CD14-positive monocyte (primary cell): Measurements from ENCODE around the gene IL6R. TPM values are rescaled to one million over a fixed set of nuclear protein-coding genes. Genes with fewer than 3 reads are reported as not detected.
A peak's percentile ranks its signal among the peaks of the same experiment; 100 is the strongest.

ENCODE experiments used
- DNase-seq, 3 donors: peaks; one replicate each; pipeline ENCODE4 v3.0.0-alpha.2; 2011 to 2022
- H2AFZ ChIP-seq: 2 replicates; pipeline ENCODE4 v1.6.0; 2012; ENCODE audit warnings: mild to moderate bottlenecking, low read depth, low read length, inconsistent platforms; ENCODE audit not compliant: insufficient read depth, poor library complexity, severe bottlenecking
- H3K27ac ChIP-seq, 2 donors: 1 replicate in 1 of 2; 2 replicates in 1 of 2; pipeline ENCODE4 v1.5.1; 2012 to 2013; ENCODE audit warnings: low read length in 2 of 2, control low read depth in 1 of 2, inconsistent platforms in 1 of 2, low read depth in 1 of 2, mild to moderate bottlenecking in 1 of 2
- H3K27me3 ChIP-seq, 2 donors: one replicate each; pipeline versions ENCODE4 v1.6.0 to v1.6.1; 2011 to 2013; ENCODE audit warnings: low read length in 2 of 2; ENCODE audit not compliant: control insufficient read depth in 2 of 2, insufficient read depth in 2 of 2
- H3K36me3 ChIP-seq, 2 donors: replicated peaks in 1 of 2; 1 replicate in 1 of 2; 2 replicates in 1 of 2; pipeline versions ENCODE4 v1.5.1 to v1.6.1; 2012 to 2013; ENCODE audit warnings: low read length in 2 of 2, control low read depth in 1 of 2, inconsistent platforms in 1 of 2, mild to moderate bottlenecking in 1 of 2; ENCODE audit not compliant: insufficient read depth in 2 of 2, control insufficient read depth in 1 of 2
- H3K4me1 ChIP-seq, 2 donors: 1 replicate in 1 of 2; 2 replicates in 1 of 2; pipeline versions ENCODE4 v1.5.1 to v1.6.1; 2012 to 2013; ENCODE audit warnings: low read length in 2 of 2, control low read depth in 1 of 2, inconsistent platforms in 1 of 2, mild to moderate bottlenecking in 1 of 2, moderate library complexity in 1 of 2; ENCODE audit not compliant: insufficient read depth in 2 of 2, control insufficient read depth in 1 of 2
- H3K4me2 ChIP-seq: replicated peaks from 2 replicates; pipeline ENCODE3; 2012; ENCODE audit warnings: low read length, moderate library complexity, mild to moderate bottlenecking; ENCODE audit not compliant: poor library complexity, severe bottlenecking; ENCODE audit errors: extremely low read depth
- H3K4me3 ChIP-seq, 3 experiments: fragments of 200-600 bp in 1 of 3; sonication (generic) in 1 of 3; replicated peaks in 1 of 3; 1 replicate in 2 of 3; 2 replicates in 1 of 3; pipeline ENCODE4 v1.5.1; 2011 to 2013; ENCODE audit warnings: low read length in 3 of 3, mild to moderate bottlenecking in 3 of 3, control low read depth in 2 of 3, low read depth in 2 of 3, inconsistent platforms in 1 of 3, moderate library complexity in 1 of 3
- H3K79me2 ChIP-seq: 2 replicates; pipeline ENCODE4 v1.6.0; 2012; ENCODE audit warnings: mild to moderate bottlenecking, control low read depth, inconsistent platforms, low read length, moderate library complexity; ENCODE audit not compliant: insufficient read depth
- H3K9ac ChIP-seq: 2 replicates; pipeline ENCODE4 v1.6.0; 2017; ENCODE audit warnings: low read length, mild to moderate bottlenecking; ENCODE audit not compliant: insufficient read depth, poor library complexity, severe bottlenecking
- H3K9me3 ChIP-seq, 2 donors: replicated peaks in 1 of 2; 1 replicate in 1 of 2; 2 replicates in 1 of 2; pipeline versions ENCODE4 v1.5.1 to v1.6.1; 2012 to 2013; ENCODE audit warnings: low read length in 2 of 2, control low read depth in 1 of 2; ENCODE audit not compliant: control insufficient read depth in 1 of 2, insufficient read depth in 1 of 2
- H4K20me1 ChIP-seq: 2 replicates; pipeline ENCODE4 v1.6.0; 2012; ENCODE audit warnings: mild to moderate bottlenecking, low read length, control low read depth, moderate library complexity; ENCODE audit not compliant: insufficient read depth
- H3K27ac Mint-ChIP-seq, 7 donors: one replicate each; pipeline ENCODE4 v1.8.0; 2020; ENCODE audit warnings: mild to moderate bottlenecking in 7 of 7, mixed read lengths in 7 of 7, moderate library complexity in 6 of 7, inconsistent platforms in 2 of 7
- H3K27me3 Mint-ChIP-seq, 3 donors: one replicate each; pipeline ENCODE4 v1.8.0; 2021 to 2022; ENCODE audit warnings: low read depth in 3 of 3, mild to moderate bottlenecking in 3 of 3, mixed read lengths in 3 of 3, moderate library complexity in 3 of 3, inconsistent platforms in 1 of 3
- H3K36me3 Mint-ChIP-seq, 2 donors: one replicate each; pipeline ENCODE4 v1.8.0; 2020; ENCODE audit warnings: mixed read lengths in 2 of 2, inconsistent platforms in 1 of 2, mild to moderate bottlenecking in 1 of 2
- H3K4me1 Mint-ChIP-seq: one replicate; pipeline ENCODE4 v1.8.0; 2020; ENCODE audit warnings: mild to moderate bottlenecking, mixed read lengths
- H3K4me3 Mint-ChIP-seq, 2 donors: one replicate each; pipeline ENCODE4 v1.8.0; 2020; ENCODE audit warnings: mild to moderate bottlenecking in 2 of 2, mixed read lengths in 2 of 2, moderate library complexity in 1 of 2
- H3K9me3 Mint-ChIP-seq, 7 donors: one replicate each; pipeline ENCODE4 v1.8.0; 2020 to 2022; ENCODE audit warnings: mixed read lengths in 7 of 7, mild to moderate bottlenecking in 6 of 7, moderate library complexity in 6 of 7, inconsistent platforms in 2 of 7
- WGBS: methylation state at CpG from one replicate; pipeline ENCODE4 v1.1.5; 2013; ENCODE audit warnings: missing lambda C conversion rate; ENCODE audit not compliant: insufficient coverage; 5-methylcytosine and 5-hydroxymethylcytosine counted together
- intact Hi-C, 2 donors: fragments of 100-400 bp; cut with micrococcal nuclease; formaldehyde crosslinking; loops; one replicate each; pipeline versions ENCODE4 v1.15.0 to v1.15.1; 2023
- polyA plus RNA-seq, 3 donors: library from polyadenylated mRNA; depleted of rRNA in 1 of 3; unstranded in 2 of 3; stranded (reverse) in 1 of 3; fragments of 300-500 nt in 2 of 3; fragments of >200 nt in 1 of 3; fragmentation: Illumina TruSeq in 2 of 3; gene quantifications; 1 replicate in 2 of 3; 2 replicates in 1 of 3; pipeline ENCODE4 v1.2.3, GENCODE V29; 2012 to 2021
- TF ChIP-seq, protein P1 (sequence below): fragments of 200-600 bp; IDR thresholded peaks from one replicate; pipeline ENCODE4 v1.8.0; 2022; ENCODE audit warnings: antibody characterized with exemption, mild to moderate bottlenecking

IL6R gene
- polyA plus RNA-seq, 3 donors, result 56.4 to 81.7 (median 62.1) TPM

DNA sequence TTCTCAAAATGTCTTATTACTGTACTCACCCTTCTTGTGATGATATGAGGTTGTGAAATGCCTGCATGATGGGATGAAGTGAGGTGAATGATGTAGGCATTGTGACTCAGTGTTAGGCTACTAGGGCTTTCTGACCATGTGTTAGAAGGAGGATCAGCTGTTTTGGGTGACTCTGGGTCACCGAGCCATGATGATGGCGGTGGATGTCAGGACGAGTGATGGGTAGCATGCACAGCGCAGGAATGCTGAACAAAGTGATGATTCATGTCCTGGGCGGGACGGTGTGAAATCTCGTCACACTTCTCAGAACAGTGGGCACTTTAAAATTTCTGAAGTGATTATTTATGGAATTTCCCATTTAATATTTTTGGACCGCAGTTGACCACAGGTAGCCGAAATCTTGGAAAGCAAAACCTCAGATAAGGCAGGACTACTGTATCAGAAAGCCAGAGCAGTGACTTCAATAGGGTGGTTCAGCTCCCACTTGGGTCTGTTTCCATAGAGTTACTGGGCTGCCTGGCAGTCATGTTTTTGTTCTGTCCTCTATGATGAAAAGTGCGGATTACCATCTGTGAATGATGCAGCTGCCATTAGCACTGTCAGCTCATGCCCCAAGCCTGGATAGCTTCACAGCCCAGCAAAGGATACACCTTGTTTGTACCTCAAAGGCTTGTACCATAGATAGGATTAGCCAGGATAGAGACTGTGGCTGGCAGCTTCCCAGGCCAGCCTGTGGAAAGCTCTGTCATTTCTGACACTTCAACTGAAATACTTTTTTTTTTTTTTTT is 26.6 kb downstream of the IL6R start:
- Histone ChIP-seq H3K27ac (peak overlapping the region; percentile 98 to 99), H3K4me3 (peak overlapping the region in 1 of 3 experiments; percentile 10), H3K36me3 (peaks cover 65 to 79% of the 10 kb centered on the region in 2 donors), H3K27me3 (no peaks in the 10 kb centered on the region), H3K9ac (peak overlapping the region; percentile 71), H3K4me1 (peaks cover 44 to 57% of the 10 kb centered on the region in 2 donors), H4K20me1 (peaks cover 71% of the 10 kb centered on the region), H3K4me2 (peak overlapping the region; percentile 18), H3K9me3 (no peaks in the 10 kb centered on the region), H2AFZ (no peak overlapping the region), H3K79me2 (peaks cover 100% of the 10 kb centered on the region)
- H3K4me3 Mint-ChIP-seq, result peak overlapping the region in 1 of 2 donors; percentile 54
- WGBS, result 17% methylated on average over 10 of the region's 10 CpGs
- H3K4me1 Mint-ChIP-seq, result peaks cover 57% of the 10 kb centered on the region
- peaks cover 81 to 95% of the 10 kb centered on the region in 2 donors for H3K36me3 Mint-ChIP-seq
- H3K27me3 Mint-ChIP-seq, result peaks cover 0 to 3% (median 0%) of the 10 kb centered on the region in 3 donors
- intact Hi-C loops, result loop anchor here (1.0 to 2.0 kb wide), 2 partner anchors 11 to 25 kb away; no protein-coding TSS in a partner anchor
- TF ChIP-seq, protein P1, sequence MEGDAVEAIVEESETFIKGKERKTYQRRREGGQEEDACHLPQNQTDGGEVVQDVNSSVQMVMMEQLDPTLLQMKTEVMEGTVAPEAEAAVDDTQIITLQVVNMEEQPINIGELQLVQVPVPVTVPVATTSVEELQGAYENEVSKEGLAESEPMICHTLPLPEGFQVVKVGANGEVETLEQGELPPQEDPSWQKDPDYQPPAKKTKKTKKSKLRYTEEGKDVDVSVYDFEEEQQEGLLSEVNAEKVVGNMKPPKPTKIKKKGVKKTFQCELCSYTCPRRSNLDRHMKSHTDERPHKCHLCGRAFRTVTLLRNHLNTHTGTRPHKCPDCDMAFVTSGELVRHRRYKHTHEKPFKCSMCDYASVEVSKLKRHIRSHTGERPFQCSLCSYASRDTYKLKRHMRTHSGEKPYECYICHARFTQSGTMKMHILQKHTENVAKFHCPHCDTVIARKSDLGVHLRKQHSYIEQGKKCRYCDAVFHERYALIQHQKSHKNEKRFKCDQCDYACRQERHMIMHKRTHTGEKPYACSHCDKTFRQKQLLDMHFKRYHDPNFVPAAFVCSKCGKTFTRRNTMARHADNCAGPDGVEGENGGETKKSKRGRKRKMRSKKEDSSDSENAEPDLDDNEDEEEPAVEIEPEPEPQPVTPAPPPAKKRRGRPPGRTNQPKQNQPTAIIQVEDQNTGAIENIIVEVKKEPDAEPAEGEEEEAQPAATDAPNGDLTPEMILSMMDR, result no peak
- peak; percentile 97 to 100 (median 99) for DNase-seq
- no peaks in the 10 kb centered on the region for H3K9me3 Mint-ChIP-seq
- H3K27ac Mint-ChIP-seq, result peak overlapping the region; percentile 95 to 99 (median 98)

DNA sequence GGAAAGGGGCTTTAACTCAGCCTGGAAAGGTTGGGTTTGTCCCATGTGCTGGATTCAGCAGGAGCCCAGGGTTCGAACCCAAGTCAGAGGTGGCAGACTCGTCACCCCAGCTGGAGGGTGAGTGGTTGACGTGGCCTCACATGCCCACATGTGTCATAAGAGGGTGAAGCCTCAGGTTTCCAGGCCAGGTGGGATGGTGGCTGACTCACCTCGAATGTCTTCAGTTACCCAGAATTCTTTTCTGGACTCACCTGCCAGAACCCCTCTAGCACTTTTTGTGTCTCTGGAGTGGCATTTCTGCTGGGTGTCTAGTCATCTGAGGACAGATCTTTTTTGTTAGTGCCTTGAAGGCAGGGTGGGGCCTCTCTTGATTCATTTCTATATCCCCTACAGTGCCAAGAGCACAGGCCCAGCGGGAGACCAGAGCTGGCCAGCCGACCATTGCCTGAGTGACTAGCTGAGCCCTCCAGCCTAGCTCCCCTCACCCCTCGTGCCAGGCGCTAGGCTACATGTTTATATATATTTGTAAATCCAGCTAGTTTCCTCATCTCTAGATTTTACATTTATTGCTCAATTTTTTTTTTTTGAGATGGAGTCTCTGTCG is 28.1 kb downstream of the IL6R start:
- Histone ChIP-seq H3K4me2 (peak overlapping the region; percentile 6), H3K27me3 (no peaks in the 10 kb centered on the region), H3K9ac (peak overlapping the region; percentile 71), H3K36me3 (peaks cover 77% of the 10 kb centered on the region in 2 donors), H3K4me3 (peak overlapping the region in 1 of 3 experiments; percentile 2), H3K9me3 (no peaks in the 10 kb centered on the region), H3K79me2 (peaks cover 100% of the 10 kb centered on the region), H3K4me1 (peaks cover 49 to 59% of the 10 kb centered on the region in 2 donors), H2AFZ (no peak overlapping the region), H3K27ac (peak overlapping the region; percentile 98 to 99), H4K20me1 (peaks cover 61% of the 10 kb centered on the region)
- intact Hi-C loops, result loop anchor here in 1 of 2 donors (2.0 kb wide), 1 partner anchor 24 kb away; no protein-coding TSS in a partner anchor
- peak overlapping the region in 1 of 2 donors; percentile 69 for H3K4me3 Mint-ChIP-seq
- peak overlapping the region; percentile 95 to 99 (median 98) for H3K27ac Mint-ChIP-seq
- H3K9me3 Mint-ChIP-seq, result no peaks in the 10 kb centered on the region
- peaks cover 82 to 97% of the 10 kb centered on the region in 2 donors for H3K36me3 Mint-ChIP-seq
- WGBS, result 56% methylated on average over 4 of the region's 9 CpGs
- DNase-seq, result peak; percentile 55 to 70 (median 66)
- TF ChIP-seq, protein P1, result no peak
- peaks cover 0 to 3% (median 0%) of the 10 kb centered on the region in 3 donors for H3K27me3 Mint-ChIP-seq
- peaks cover 55% of the 10 kb centered on the region for H3K4me1 Mint-ChIP-seq
